GM20000 (cell line): ENCODE measurements around the gene SNX14.
A peak's percentile ranks its signal among the peaks of the same experiment; 100 is the strongest.
"Not testable (repeated sequence)": the region's sequence is repeated elsewhere in the genome, so short reads cannot be mapped to it uniquely, and the experiment has no call there.

Experiments used
- DNase-seq: peaks from one replicate; pipeline ENCODE4 v3.0.0; 2012; ENCODE audit warnings: low spot score
- CTCF ChIP-seq: IDR thresholded peaks from 2 replicates; pipeline ENCODE4 v1.5.1; 2012; ENCODE audit warnings: mild to moderate bottlenecking, control low read depth; ENCODE audit errors: extremely low read depth, missing control alignments

SNX14 gene

DNA sequence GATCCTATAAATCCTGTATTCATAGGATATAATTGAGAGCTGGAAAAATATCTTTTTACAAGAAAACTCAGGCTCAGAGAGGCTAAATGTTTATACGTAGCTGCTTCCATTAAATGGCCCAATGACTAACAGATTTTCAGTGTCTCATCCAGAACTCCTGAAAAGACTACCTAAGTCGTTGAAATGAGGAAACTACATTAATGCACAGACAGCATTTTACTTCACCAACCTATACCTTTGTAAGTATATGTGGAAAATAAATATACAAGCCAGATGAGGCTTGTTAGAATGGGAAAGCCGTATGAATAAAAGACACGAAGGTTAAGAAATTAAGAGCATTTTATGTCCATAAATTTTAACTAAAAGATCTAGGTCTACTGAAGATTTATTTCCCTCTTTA, 8.4 kb upstream of the SNX14 start:
- no peak for TF ChIP-seq CTCF
- DNase-seq = no peak

- DNase-seq = no peak
Measured at GRCh38 chr6:85600713-85601313, 7.2 kb upstream of the SNX14 start.

GRCh38 chr6:85594197-85594930, 706 bp upstream of the SNX14 start:
- DNase-seq = peak; percentile 28
- TF ChIP-seq CTCF = no peak

More at GRCh38 chr6:85600713-85601313, 7.2 kb upstream of the SNX14 start:
- TF ChIP-seq CTCF = no peak

GRCh38 chr6:85592033-85592432, 1.6 kb downstream of the SNX14 start:
- no peak for DNase-seq
- TF ChIP-seq CTCF = no peak

- no peak for DNase-seq
- TF ChIP-seq CTCF = no peak
Measured at GRCh38 chr6:85591207-85591606, 2.5 kb downstream of the SNX14 start.

GRCh38 chr6:85585741-85586140, 7.9 kb downstream of the SNX14 start:
- no peak for TF ChIP-seq CTCF
- no peak for DNase-seq

- DNase-seq = not testable (repeated sequence)
Measured at GRCh38 chr6:85582832-85583231, 10.8 kb downstream of the SNX14 start.

GRCh38 chr6:85581572-85581971, 12.1 kb downstream of the SNX14 start:
- DNase-seq = no peak
- TF ChIP-seq CTCF = no peak
